ENCODE data around the gene PGAP3. TPM values are rescaled to one million over a fixed set of nuclear protein-coding genes. Genes with fewer than 3 reads are reported as not detected.
A peak's percentile ranks its signal among the peaks of the same experiment; 100 is the strongest.

PGAP3 gene
- total RNA-seq, 1 experiment from 2014 or later, result 5.4 TPM

DNA sequence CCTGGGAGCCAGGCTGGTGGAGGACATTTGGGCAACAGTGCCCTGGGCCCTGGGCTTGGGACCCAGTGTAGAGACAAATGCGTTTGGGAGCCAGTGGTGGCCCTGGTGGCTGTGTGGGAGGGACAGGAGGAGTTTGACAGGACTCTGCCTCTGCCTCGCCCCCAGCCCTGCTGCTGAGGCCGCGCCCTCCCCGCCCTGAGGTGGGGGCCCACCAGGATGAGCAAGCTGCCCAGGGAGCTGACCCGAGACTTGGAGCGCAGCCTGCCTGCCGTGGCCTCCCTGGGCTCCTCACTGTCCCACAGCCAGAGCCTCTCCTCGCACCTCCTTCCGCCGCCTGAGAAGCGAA, 34.6 kb downstream of the PGAP3 start:
- DNase-seq (ENCODE audit: low read depth), result no peak
- in situ Hi-C loops (cut with HindIII; ENCODE audit: low pct_unique_long_range_greater_than_20kb, low sequenced_read_pairs), result no loop called here

DNA sequence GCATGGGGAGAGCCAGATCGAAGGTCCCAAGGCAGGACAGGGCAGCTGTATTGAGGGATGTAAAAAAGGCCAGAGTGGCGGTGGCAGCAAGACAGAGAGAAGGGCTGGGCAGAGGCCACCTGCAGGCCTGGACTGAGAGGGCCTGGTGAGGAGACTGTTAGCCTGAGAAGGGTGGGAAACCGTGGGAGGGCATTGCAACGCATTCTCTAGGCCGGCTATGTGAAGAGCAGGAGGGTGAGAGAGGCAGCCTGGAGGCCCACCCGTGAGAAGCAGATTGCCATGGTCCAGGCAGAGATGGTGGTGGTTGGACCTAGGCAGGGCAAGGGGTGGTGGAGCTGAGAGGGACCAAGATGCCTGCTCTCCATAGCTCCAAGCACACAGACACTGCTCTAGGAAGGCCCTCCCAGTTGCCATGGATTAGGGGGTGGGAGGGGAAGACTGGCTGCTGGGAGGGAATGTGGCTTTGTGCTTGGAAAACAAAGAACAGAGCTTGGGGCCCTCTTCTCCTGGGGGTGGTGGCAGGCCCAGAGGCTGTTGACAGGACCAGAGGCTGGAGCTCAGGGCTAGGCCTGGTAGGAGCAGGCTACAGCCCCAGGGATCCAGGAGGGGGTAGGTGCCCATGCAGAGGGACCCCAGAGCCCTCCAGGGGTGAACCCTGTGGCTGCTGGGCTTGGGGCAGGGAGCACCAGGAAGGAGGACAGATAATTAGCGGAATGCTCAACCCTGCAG, 35.1 kb downstream of the PGAP3 start:
- in situ Hi-C loops (cut with HindIII; ENCODE audit: low pct_unique_long_range_greater_than_20kb, low sequenced_read_pairs), result no loop called here
- no peak for DNase-seq (ENCODE audit: low read depth)

- no peak for DNase-seq (ENCODE audit: low read depth)
- in situ Hi-C loops (cut with HindIII; ENCODE audit: low pct_unique_long_range_greater_than_20kb, low sequenced_read_pairs), result no loop called here
Measured at GRCh38 chr17:39651923-39652586, 35.8 kb downstream of the PGAP3 start.

DNA sequence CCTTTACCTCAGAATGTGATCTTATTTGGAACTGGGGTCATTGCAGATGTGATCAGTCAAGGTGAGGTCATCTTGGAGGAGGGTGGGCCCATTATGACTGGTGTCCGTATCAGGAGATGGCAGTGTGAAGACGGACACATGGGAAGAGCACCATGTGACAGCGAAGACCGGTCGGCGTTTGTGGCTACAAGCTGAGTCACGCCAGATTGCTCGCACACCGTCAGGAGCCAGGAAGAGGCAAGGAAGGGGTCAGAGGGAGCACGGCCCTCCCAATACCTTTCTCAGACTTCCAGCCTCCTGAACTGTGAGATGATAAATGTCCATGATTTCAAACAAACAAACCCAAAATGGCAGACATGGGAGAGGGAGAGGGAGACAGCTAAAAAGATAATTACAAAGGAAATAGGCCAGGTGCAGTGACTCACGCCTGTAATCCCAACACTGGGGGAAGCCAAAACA, 37.7 kb downstream of the PGAP3 start:
- in situ Hi-C loops (cut with HindIII; ENCODE audit: low pct_unique_long_range_greater_than_20kb, low sequenced_read_pairs), result no loop called here
- peak; percentile 87 for DNase-seq (ENCODE audit: low read depth)

GRCh38 chr17:39648616-39649366, 39.1 kb downstream of the PGAP3 start:
- DNase-seq (ENCODE audit: low read depth), result no peak
- in situ Hi-C loops (cut with HindIII; ENCODE audit: low pct_unique_long_range_greater_than_20kb, low sequenced_read_pairs), result no loop called here

- in situ Hi-C loops (cut with HindIII; ENCODE audit: low pct_unique_long_range_greater_than_20kb, low sequenced_read_pairs), result no loop called here
- DNase-seq (ENCODE audit: low read depth), result no peak
Measured at GRCh38 chr17:39647256-39647655, 40.6 kb downstream of the PGAP3 start.

DNA sequence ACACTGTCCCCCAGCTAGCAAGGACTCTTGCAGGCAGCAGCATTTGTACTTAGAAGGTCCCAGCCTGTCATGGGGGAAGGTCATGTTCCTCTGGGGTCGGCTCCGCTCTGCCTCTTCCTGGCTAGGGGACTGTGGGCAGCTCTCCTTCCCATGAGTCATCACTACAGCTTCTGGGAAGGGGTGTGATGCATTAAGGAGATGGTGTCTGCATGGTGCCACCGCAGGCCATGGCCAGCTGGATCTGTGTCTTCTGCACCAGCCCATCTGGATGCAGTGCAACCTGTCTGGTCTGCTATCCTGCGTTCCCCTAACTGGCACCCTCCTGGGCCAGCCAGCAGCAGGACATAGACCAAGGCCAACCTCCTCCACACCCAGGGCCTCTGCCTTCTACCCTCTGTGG, 44.6 kb downstream of the PGAP3 start:
- peak; percentile 34 for DNase-seq (ENCODE audit: low read depth)
- in situ Hi-C loops (cut with HindIII; ENCODE audit: low pct_unique_long_range_greater_than_20kb, low sequenced_read_pairs), result no loop called here

DNA sequence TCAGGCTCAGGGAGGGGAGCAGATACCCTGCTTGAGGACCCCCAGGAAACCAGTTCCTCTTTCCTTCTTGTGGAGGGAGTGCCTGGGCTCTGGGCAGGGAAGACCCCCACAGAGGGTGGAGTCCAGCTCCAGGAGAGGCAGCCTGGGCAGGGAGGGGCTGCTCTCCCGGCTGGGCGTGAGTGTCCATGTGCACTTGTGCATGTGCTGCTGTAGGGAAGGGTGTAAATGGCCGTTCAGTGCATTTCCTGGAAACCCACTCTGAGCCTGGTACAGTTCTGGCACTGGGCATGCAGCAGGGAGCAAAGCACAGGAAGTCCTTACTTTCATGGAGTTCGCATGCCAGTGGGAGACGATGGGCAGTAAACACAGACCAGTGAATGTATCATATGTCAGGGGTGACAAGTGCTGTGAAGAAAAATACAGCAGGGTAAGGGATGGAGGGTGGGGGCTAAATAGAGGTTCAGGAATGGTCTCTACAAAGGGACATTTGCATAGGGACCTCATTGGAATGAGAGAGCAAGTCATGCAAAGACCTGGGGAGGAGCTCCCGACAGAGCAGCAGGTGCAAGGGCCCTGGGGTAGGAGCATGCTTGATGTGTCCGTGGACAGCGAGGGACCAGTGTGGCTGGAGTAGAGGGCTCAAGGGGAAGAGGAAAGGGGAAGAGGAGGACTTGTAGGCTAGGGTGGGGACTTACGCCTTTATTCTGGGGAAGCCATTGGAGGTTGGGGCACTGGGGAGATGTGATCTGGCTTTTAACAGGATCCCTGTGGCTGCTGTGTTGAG, 45.4 kb downstream of the PGAP3 start:
- DNase-seq (ENCODE audit: low read depth), result no peak
- in situ Hi-C loops (cut with HindIII; ENCODE audit: low pct_unique_long_range_greater_than_20kb, low sequenced_read_pairs), result no loop called here

- no peak for DNase-seq (ENCODE audit: low read depth)
- in situ Hi-C loops (cut with HindIII; ENCODE audit: low pct_unique_long_range_greater_than_20kb, low sequenced_read_pairs), result no loop called here
Measured at GRCh38 chr17:39641883-39642282, 46.0 kb downstream of the PGAP3 start.

GRCh38 chr17:39641097-39641496, 46.8 kb downstream of the PGAP3 start:
- no peak for DNase-seq (ENCODE audit: low read depth)
- in situ Hi-C loops (cut with HindIII; ENCODE audit: low pct_unique_long_range_greater_than_20kb, low sequenced_read_pairs), result no loop called here

DNA sequence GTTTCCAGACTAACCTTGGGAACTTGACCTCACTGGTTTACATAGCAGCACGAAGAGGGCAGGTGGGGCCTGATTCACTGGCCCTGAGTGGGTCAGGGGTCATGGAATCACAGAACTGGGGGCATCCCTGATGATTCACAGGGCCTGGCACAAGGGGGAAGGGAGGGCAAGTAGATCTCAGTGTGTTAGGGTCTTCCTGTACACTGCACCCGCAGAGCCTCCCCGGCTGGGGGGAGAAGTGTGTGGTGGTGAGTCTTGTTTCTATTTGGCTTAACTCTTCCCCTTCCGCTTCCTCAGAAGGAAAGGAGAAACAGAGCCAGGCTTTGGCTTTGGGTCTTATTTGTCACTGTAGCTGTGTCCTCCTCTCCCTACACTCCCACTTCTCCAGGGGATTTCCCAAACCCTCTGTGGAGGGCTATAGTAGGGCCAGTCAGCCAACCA, 47.2 kb downstream of the PGAP3 start:
- DNase-seq (ENCODE audit: low read depth), result peak; percentile 60
- in situ Hi-C loops (cut with HindIII; ENCODE audit: low pct_unique_long_range_greater_than_20kb, low sequenced_read_pairs), result no loop called here

DNA sequence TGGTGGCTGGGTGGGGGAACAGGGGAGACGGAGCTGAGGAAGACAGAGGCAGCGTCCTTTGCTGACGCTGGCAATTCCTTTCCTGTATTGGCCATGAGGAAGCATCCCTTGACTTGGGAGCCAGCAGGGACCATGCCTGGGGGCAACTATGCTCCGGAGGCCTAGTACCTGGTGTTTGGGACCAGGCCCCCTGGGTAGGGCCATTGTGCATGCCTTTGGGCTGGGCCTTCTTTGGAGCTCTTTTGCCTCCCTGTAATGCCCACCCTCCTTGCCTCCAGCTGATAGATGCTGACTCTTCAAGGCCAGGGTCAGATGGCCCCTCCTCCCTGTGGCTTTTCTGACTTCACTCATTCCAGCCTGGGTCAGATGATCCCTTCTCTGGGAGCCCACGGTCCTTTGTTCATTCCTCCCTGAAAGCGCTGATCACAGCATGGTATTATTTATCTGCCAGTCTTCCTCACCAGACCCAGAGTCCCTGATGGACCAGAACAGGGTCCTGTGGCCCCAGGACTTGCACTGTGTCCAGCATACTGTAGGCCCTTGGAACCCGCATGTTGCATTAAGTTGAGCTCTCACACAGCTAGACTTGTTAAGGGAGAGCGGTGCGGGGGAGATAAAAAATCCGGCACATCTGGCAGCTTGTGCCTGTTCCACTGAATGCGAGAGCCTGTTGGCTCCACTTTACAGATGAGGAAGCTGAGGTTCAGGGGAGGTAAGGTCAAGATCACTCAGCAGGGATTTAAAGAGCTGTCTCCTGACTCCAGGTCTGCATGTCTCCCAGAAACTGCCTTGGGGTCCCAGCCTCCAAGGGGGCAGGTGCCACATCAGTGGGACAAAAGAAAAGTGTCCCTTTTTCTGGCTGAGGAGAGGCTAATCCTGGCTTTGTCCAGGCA, 48.0 kb downstream of the PGAP3 start:
- peak; percentile 47 for DNase-seq (ENCODE audit: low read depth)
- in situ Hi-C loops (cut with HindIII; ENCODE audit: low pct_unique_long_range_greater_than_20kb, low sequenced_read_pairs), result no loop called here

GRCh38 chr17:39639043-39639442, 48.8 kb downstream of the PGAP3 start:
- in situ Hi-C loops (cut with HindIII; ENCODE audit: low pct_unique_long_range_greater_than_20kb, low sequenced_read_pairs), result no loop called here
- no peak for DNase-seq (ENCODE audit: low read depth)

DNA sequence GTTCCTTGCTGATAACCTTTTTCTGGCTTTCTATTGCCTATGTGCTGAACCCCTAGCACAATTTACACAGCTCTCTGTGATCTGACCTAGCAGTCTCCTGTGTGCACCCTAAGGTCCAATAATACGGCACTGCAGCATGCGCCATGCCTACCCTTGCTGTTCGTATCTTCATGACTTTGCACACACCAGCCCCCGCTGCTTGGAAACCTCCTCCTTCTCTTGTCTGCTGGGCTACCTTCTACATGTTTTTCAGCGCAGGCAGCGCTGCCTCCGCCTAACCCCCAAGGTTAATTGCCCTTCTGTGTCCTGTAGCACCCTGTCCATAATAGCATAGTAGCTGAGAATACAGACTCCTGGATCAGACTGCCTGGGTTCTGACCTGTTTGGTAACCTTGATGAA, 49.5 kb downstream of the PGAP3 start:
- in situ Hi-C loops (cut with HindIII; ENCODE audit: low pct_unique_long_range_greater_than_20kb, low sequenced_read_pairs), result no loop called here
- DNase-seq (ENCODE audit: low read depth), result no peak

DNA sequence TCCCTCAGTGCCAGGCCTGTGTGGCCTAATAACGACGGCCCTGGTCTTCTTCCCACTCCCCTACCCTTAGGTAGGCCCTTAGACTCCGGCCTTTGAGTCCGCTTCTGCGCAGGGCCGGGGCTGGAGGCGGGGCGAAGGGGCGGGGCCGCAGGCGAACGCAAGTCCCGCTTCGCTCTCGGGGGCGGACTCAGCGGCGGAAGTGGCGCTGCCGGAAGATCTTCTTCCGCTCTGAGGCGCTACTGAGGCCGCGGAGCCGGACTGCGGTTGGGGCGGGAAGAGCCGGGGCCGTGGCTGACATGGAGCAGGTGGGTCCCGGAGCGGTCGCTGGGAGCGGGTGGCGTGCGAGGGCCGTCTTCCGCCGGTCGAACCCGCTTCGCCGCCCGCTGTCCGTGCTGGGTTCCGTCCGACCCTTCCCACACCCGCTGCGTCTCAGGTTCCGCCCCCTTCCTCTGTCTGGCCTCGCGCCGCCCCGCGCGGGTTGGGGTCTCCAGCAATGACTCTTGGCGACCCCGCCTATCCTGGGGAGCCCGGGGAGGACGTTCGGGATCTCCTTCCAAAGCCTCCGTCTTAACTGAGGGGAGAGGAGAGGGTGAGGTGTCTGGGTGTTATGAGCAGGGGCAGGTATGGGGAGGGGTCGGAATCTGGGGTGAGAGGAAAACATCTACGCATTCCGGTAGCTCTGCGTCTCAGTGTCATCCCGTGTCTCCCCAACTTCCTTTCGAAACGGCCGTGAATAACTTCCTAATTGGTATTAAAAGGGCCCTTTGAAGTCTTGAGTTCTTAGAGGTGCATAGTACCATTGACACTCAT, 50.7 kb downstream of the PGAP3 start, which contains the start of gene STARD3:
STARD3 (plus strand) TSS at position 218 of the 810 bp plus-strand sequence. CDS start 16,388 bp downstream, outside the sequence.
- in situ Hi-C loops (cut with HindIII; ENCODE audit: low pct_unique_long_range_greater_than_20kb, low sequenced_read_pairs), result no loop called here
- DNase-seq (ENCODE audit: low read depth), result peak; percentile 79

- DNase-seq (ENCODE audit: low read depth), result no peak
- in situ Hi-C loops (cut with HindIII; ENCODE audit: low pct_unique_long_range_greater_than_20kb, low sequenced_read_pairs), result no loop called here
Measured at GRCh38 chr17:39636587-39636926, 51.3 kb downstream of the PGAP3 start.

DNA sequence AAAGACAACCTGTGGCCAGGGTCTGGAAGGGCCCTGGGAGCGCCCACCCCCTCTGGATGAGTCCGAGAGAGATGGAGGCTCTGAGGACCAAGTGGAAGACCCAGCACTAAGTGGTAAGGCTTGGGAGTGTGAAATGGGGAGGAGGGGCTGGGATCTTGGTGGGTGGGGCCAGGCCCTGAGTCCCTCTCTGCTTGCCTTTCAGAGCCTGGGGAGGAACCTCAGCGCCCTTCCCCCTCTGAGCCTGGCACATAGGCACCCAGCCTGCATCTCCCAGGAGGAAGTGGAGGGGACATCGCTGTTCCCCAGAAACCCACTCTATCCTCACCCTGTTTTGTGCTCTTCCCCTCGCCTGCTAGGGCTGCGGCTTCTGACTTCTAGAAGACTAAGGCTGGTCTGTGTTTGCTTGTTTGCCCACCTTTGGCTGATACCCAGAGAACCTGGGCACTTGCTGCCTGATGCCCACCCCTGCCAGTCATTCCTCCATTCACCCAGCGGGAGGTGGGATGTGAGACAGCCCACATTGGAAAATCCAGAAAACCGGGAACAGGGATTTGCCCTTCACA, 52.2 kb downstream of the PGAP3 start:
- DNase-seq (ENCODE audit: low read depth), result no peak
- in situ Hi-C loops (cut with HindIII; ENCODE audit: low pct_unique_long_range_greater_than_20kb, low sequenced_read_pairs), result no loop called here
